Retinal pigment epithelial cell (primary cell): ENCODE data around the gene CAPN2.

Source experiments
- DNase-seq: peaks from one replicate; pipeline ENCODE4 v3.0.0-alpha.2; 2010; ENCODE audit warnings: low read depth
- H3K4me3 ChIP-seq: 2 replicates; pipeline ENCODE4 v1.5.1; 2011; ENCODE audit warnings: mild to moderate bottlenecking, low read length, control low read depth, moderate library complexity
- TF ChIP-seq, protein P1 (sequence below): conservative IDR thresholded peaks from 2 replicates; pipeline ENCODE4 v1.5.1; 2011; ENCODE audit warnings: low read depth, low read length, control low read depth, inconsistent platforms

CAPN2 gene

GRCh38 chr1:223774134-223774814 is 61.9 kb downstream of the CAPN2 start:
- TF ChIP-seq, protein P1, sequence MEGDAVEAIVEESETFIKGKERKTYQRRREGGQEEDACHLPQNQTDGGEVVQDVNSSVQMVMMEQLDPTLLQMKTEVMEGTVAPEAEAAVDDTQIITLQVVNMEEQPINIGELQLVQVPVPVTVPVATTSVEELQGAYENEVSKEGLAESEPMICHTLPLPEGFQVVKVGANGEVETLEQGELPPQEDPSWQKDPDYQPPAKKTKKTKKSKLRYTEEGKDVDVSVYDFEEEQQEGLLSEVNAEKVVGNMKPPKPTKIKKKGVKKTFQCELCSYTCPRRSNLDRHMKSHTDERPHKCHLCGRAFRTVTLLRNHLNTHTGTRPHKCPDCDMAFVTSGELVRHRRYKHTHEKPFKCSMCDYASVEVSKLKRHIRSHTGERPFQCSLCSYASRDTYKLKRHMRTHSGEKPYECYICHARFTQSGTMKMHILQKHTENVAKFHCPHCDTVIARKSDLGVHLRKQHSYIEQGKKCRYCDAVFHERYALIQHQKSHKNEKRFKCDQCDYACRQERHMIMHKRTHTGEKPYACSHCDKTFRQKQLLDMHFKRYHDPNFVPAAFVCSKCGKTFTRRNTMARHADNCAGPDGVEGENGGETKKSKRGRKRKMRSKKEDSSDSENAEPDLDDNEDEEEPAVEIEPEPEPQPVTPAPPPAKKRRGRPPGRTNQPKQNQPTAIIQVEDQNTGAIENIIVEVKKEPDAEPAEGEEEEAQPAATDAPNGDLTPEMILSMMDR: no peak

DNA sequence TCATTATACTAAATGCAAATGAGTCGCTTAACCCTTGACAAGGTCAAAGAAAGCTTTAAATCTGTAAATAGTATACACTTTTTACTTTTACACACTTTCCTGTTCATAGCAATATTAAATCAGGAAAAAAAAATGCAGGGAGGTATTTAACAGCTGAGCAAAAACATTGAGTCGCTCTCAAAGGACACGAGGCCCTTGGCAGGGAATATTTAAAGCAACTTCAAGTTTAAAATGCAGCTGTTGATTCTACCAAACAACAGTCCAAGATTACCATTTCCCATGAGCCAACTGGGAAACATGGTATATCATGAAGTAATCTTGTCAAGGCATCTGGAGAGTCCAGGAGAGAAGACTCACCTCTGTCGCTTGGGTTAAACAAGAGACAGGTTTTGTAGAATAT is 62.7 kb downstream of the CAPN2 start:
- TF ChIP-seq, protein P1: no peak
- H3K4me3 ChIP-seq: no peak overlapping the region
- DNase-seq: no peak

More at GRCh38 chr1:223774134-223774814, 61.9 kb downstream of the CAPN2 start:
- DNase-seq: no peak
- no peak overlapping the region for H3K4me3 ChIP-seq

DNA sequence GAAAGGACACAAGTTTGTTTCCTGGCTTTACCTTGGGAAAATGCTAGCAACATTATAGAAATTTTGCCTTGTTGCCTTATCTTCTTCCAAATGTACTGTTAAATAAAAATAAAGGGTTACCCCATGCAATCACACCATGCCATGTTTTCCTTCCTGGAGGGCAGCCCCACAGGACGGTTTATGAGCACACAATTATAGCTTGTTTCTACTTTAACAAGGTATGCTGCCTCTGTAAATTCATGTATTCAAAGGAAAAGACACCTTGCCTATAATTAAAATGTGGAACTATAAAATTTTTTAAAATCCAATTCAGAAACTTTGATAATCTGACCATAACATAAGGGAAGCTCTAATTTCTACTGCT is 63.4 kb downstream of the CAPN2 start:
- H3K4me3 ChIP-seq: no peak overlapping the region
- no peak for DNase-seq
- TF ChIP-seq, protein P1: no peak

DNA sequence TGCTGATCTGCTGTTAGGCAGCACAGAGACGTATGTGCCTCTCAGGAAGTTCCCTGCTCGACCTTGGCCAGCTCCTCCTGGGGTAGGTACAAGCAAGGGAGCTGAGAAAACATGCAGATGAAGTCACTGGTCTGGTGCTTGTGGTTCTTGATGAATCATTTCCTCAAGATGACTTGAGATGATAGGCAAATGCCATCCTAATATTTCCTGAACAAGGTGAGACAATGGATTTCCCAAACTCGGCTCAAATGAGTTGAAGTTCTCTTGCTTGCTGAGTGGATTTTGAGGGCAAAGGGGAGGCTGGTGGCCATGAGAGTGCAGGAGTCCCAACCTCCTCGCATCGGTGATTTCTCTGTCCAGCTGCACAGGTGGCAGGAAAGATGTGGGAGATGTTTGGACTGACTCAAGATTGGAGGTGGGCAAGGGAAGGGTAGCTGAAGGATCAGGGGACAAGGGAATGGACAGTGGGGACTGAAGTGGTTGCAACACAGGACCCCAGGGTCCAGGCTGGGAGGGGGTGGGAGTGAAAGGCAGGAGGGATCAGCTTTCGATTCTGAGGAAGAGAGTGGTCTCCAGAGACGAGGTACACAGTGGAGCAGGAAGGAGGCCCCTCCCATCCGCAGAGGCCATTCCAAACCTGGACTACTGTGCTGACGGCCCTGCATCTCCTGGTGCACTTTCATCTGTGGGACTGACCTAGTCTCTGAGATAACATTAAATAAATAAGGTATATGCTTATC is 63.9 kb downstream of the CAPN2 start:
- DNase-seq: peak; percentile 60

GRCh38 chr1:223776826-223777454 is 64.6 kb downstream of the CAPN2 start:
- TF ChIP-seq, protein P1: no peak
- no peak overlapping the region for H3K4me3 ChIP-seq
- DNase-seq: no peak

More for the DNA sequence above, 63.9 kb downstream of the CAPN2 start:
- no peak overlapping the region for H3K4me3 ChIP-seq
- TF ChIP-seq, protein P1: no peak

- H3K4me3 ChIP-seq: no peak overlapping the region
- TF ChIP-seq, protein P1: no peak
- DNase-seq: no peak
These were observed 68.0 kb downstream of the CAPN2 start for GRCh38 chr1:223780318-223780717.

DNA sequence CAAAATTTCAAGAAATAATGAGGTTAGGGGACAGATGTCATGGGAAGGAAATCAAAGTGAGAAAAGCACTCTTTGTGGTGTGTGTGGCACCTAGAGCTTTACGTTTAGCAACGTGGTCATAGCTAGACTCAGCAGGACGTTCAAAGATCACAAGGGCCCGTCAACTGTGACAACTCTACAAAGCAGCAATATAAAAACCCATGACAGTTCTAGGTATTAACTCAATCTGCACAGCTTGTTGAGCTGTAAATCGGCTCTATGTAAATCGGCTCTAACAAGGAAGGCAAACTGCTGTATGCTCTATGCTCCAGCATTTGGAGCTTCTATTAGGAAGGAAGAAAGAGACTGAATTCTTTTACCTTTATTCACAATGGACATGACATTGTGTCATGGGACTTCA is 68.6 kb downstream of the CAPN2 start:
- no peak for DNase-seq
- H3K4me3 ChIP-seq: no peak overlapping the region
- TF ChIP-seq, protein P1: no peak
